ENCODE results near the gene JAKMIP2.

Gene JAKMIP2

GRCh38 chr5:147742151-147742550, 40.4 kb downstream of the JAKMIP2 start:
- TF ChIP-seq CTCF (IDR thresholded peaks at IDR 0.05; ENCODE audit: control insufficient read depth, extremely low read depth, insufficient read depth) = no peak
- H3K4me3 ChIP-seq (ENCODE audit: low read depth, low read length) = no peak overlapping the region
- DNase-seq (ENCODE audit: low read depth) = no peak

GRCh38 chr5:147740864-147741263, 41.7 kb downstream of the JAKMIP2 start:
- no peak for DNase-seq (ENCODE audit: low read depth)
- H3K4me3 ChIP-seq (ENCODE audit: low read depth, low read length) = no peak overlapping the region
- TF ChIP-seq CTCF (IDR thresholded peaks at IDR 0.05; ENCODE audit: control insufficient read depth, extremely low read depth, insufficient read depth) = no peak

- DNase-seq (ENCODE audit: low read depth) = no peak
- TF ChIP-seq CTCF (IDR thresholded peaks at IDR 0.05; ENCODE audit: control insufficient read depth, extremely low read depth, insufficient read depth) = no peak
- H3K4me3 ChIP-seq (ENCODE audit: low read depth, low read length) = no peak overlapping the region
Measured at GRCh38 chr5:147737921-147738320, 44.6 kb downstream of the JAKMIP2 start.

GRCh38 chr5:147735621-147736125, 46.9 kb downstream of the JAKMIP2 start:
- TF ChIP-seq CTCF (IDR thresholded peaks at IDR 0.05; ENCODE audit: control insufficient read depth, extremely low read depth, insufficient read depth) = no peak
- H3K4me3 ChIP-seq (ENCODE audit: low read depth, low read length) = no peak overlapping the region
- DNase-seq (ENCODE audit: low read depth) = no peak

- DNase-seq (ENCODE audit: low read depth) = no peak
- no peak overlapping the region for H3K4me3 ChIP-seq (ENCODE audit: low read depth, low read length)
- no peak for TF ChIP-seq CTCF (IDR thresholded peaks at IDR 0.05; ENCODE audit: control insufficient read depth, extremely low read depth, insufficient read depth)
Measured at GRCh38 chr5:147734894-147735293, 47.6 kb downstream of the JAKMIP2 start.

GRCh38 chr5:147733075-147733474, 49.5 kb downstream of the JAKMIP2 start:
- H3K4me3 ChIP-seq (ENCODE audit: low read depth, low read length) = no peak overlapping the region
- TF ChIP-seq CTCF (IDR thresholded peaks at IDR 0.05; ENCODE audit: control insufficient read depth, extremely low read depth, insufficient read depth) = no peak
- no peak for DNase-seq (ENCODE audit: low read depth)

- no peak for DNase-seq (ENCODE audit: low read depth)
Measured at GRCh38 chr5:147732291-147732883, 50.1 kb downstream of the JAKMIP2 start.

More at GRCh38 chr5:147732291-147732883, 50.1 kb downstream of the JAKMIP2 start:
- TF ChIP-seq CTCF (IDR thresholded peaks at IDR 0.05; ENCODE audit: control insufficient read depth, extremely low read depth, insufficient read depth) = no peak
- H3K4me3 ChIP-seq (ENCODE audit: low read depth, low read length) = no peak overlapping the region
